SK-N-SH (cell line): ENCODE data around the gene CNFN. TPM values are rescaled to one million over a fixed set of nuclear protein-coding genes. Genes with fewer than 3 reads are reported as not detected.
A peak's percentile ranks its signal among the peaks of the same experiment; 100 is the strongest.
"Not testable (repeated sequence)": the region's sequence is repeated elsewhere in the genome, so short reads cannot be mapped to it uniquely, and the experiment has no call there.

Experiments
- CTCF ChIA-PET: fragments of 300-600, 350-600 bp; formaldehyde crosslinking; extraction: SDS; loops from one replicate; lab custom pipeline; 2021; lab: Yijun Ruan, JAX
- POLR2A ChIA-PET: fragments of 350-600 bp; sonication (Branson Sonifier 250); formaldehyde crosslinking; extraction: SDS; loops from one replicate; lab custom pipeline; 2020; ENCODE audit warnings: antibody characterized with exemption, inconsistent platforms; lab: Yijun Ruan, JAX
- DNase-seq: peaks from one replicate; pipeline ENCODE4 v3.0.0; 2012
- H2AFZ ChIP-seq: fragments of 200-600 bp; sonication (generic); 2 replicates; pipeline ENCODE4 v1.8.1; 2016; ENCODE audit warnings: antibody characterized with exemption, mild to moderate bottlenecking, low read depth
- H3F3A ChIP-seq: fragments of 200-600 bp; sonication (generic); replicated peaks from 2 replicates; pipeline ENCODE3; 2016; ENCODE audit warnings: antibody characterized with exemption, mild to moderate bottlenecking; ENCODE audit not compliant: insufficient read depth
- H3K27ac ChIP-seq, 2 experiments: fragments of 200-500 bp in 1 of 2; fragments of 200-600 bp in 1 of 2; sonication (Bioruptor generic) in 1 of 2; sonication (generic), shearing (Covaris generic) in 1 of 2; 2 replicates each; pipeline versions ENCODE4 v1.5.1 to v1.6.1; 2014 to 2016; ENCODE audit warnings: low read depth in 2 of 2, inconsistent platforms in 1 of 2, low read length in 1 of 2, mild to moderate bottlenecking in 1 of 2, mixed read lengths in 1 of 2
- H3K27me3 ChIP-seq: fragments of 200-600 bp; sonication (generic), shearing (Covaris generic); 2 replicates; pipeline ENCODE4 v1.6.1; 2016; ENCODE audit warnings: mixed run types; ENCODE audit not compliant: insufficient read depth
- H3K36me3 ChIP-seq, 2 experiments: fragments of 200-500 bp in 1 of 2; fragments of 200-600 bp in 1 of 2; sonication (Bioruptor generic) in 1 of 2; sonication (generic) in 1 of 2; replicated peaks in 1 of 2; 2 replicates each; pipeline versions ENCODE3 to v1.5.1; 2014 to 2016; ENCODE audit warnings: low read length in 1 of 2, mild to moderate bottlenecking in 1 of 2; ENCODE audit not compliant: insufficient read depth in 2 of 2, control insufficient read depth in 1 of 2
- H3K4me1 ChIP-seq, 2 experiments: fragments of 200-500 bp in 1 of 2; fragments of 200-600 bp in 1 of 2; sonication (Bioruptor generic) in 1 of 2; sonication (generic), shearing (Covaris generic) in 1 of 2; 2 replicates each; pipeline versions ENCODE4 v1.5.1 to v1.6.1; 2014 to 2016; ENCODE audit warnings: low read depth in 1 of 2, low read length in 1 of 2, mixed run types in 1 of 2; ENCODE audit not compliant: insufficient read depth in 2 of 2, control insufficient read depth in 1 of 2
- H3K4me2 ChIP-seq: fragments of 200-600 bp; sonication (generic), shearing (Covaris generic); 2 replicates; pipeline ENCODE4 v1.6.1; 2017; ENCODE audit warnings: mixed run types
- H3K4me3 ChIP-seq, 2 experiments: fragments of 200-500 bp in 1 of 2; fragments of 200-600 bp in 1 of 2; sonication (Bioruptor generic) in 1 of 2; sonication (generic), shearing (Covaris generic) in 1 of 2; 2 replicates each; pipeline versions ENCODE4 v1.5.1 to v1.8.1; 2014 to 2016; ENCODE audit warnings: low read depth in 2 of 2, inconsistent platforms in 1 of 2, low read length in 1 of 2, mild to moderate bottlenecking in 1 of 2, mixed read lengths in 1 of 2, moderate library complexity in 1 of 2
- H3K79me2 ChIP-seq: fragments of 200-600 bp; sonication (generic); 2 replicates; pipeline ENCODE4 v1.8.1; 2017; ENCODE audit warnings: mild to moderate bottlenecking; ENCODE audit not compliant: insufficient read depth
- H3K9ac ChIP-seq: fragments of 200-600 bp; sonication (generic); 2 replicates; pipeline ENCODE4 v1.6.1; 2017; ENCODE audit warnings: mixed run types
- H3K9me2 ChIP-seq: fragments of 200-600 bp; sonication (generic); 2 replicates; pipeline ENCODE4 v1.6.1; 2017; ENCODE audit warnings: mixed run types
- H3K9me3 ChIP-seq: fragments of 200-600 bp; sonication (generic); 2 replicates; pipeline ENCODE4 v1.6.1; 2017; ENCODE audit warnings: mixed run types, mild to moderate bottlenecking, moderate library complexity
- H4K20me1 ChIP-seq: fragments of 200-600 bp; sonication (generic); 2 replicates; pipeline ENCODE4 v1.6.1; 2017; ENCODE audit warnings: mild to moderate bottlenecking, mixed run types; ENCODE audit not compliant: insufficient read depth
- PBX3 ChIP-seq: IDR thresholded peaks from 2 replicates; pipeline ENCODE4; 2012
- TCF12 ChIP-seq: IDR thresholded peaks from 2 replicates; pipeline ENCODE4 v1.4.0; 2012
- WGBS: methylation state at CpG from one replicate; pipeline ENCODE4 v1.1.6; 2017; ENCODE audit warnings: low lambda C conversion rate; 5-methylcytosine and 5-hydroxymethylcytosine counted together
- polyA plus RNA-seq, 3 experiments: library from polyadenylated mRNA; depleted of rRNA; stranded (reverse); fragments of >200 nt; gene quantifications; 2 replicates each; pipeline ENCODE4 v1.2.3, GENCODE V29; 2012
- small RNA-seq, 7 experiments: library from RNA; depleted of rRNA; stranded (forward); fragments of <200 nt; gene quantifications; one replicate each; pipeline ENCODE3, GENCODE V24; 2012

The CNFN gene
- polyA plus RNA-seq, 1 of the 3 experiments (the other 2 are of a cell fraction), result 4.5 TPM

- H3K4me2 ChIP-seq, H3F3A ChIP-seq, H2AFZ ChIP-seq, POLR2A ChIA-PET, H3K79me2 ChIP-seq, H4K20me1 ChIP-seq, H3K4me1 ChIP-seq, H3K36me3 ChIP-seq, H3K9me3 ChIP-seq, H3K27me3 ChIP-seq, H3K4me3 ChIP-seq, H3K9ac ChIP-seq, H3K9me2 ChIP-seq, DNase-seq, H3K27ac ChIP-seq: not testable (repeated sequence)
- WGBS, result 85% methylated on average over 7 of the region's 7 CpGs
- CTCF ChIA-PET, result interaction anchor here (0.6 kb wide), 1 partner anchor 9 kb away, joined by 3 read pairs; no protein-coding TSS in a partner anchor
- peak; percentile 36 for TF ChIP-seq TCF12
- 0 out of 2 replicates have a peak, but pooled peaks have one; percentile 12 for TF ChIP-seq PBX3
Measured at GRCh38 chr19:42339126-42339860, 50.8 kb downstream of the CNFN start.

Small RNAs within 50 kb of the gene (small RNA-seq; reads per million reads assigned to genes)
- 0 reads per million in 7 experiments for gene MIR8077

Other genes starting within 250 kb of the CNFN start
- gene DEDD2, start 172.6 kb downstream of the CNFN start, polyA plus RNA-seq (2012; rRNA removed), result 30.2 and 31.1 TPM in 2 replicates
- gene ZNF526, start 170.0 kb downstream of the CNFN start, polyA plus RNA-seq (2012; rRNA removed), result 3.5 and 4.0 TPM in 2 replicates
- 42.1 and 47.2 TPM in 2 replicates for gene GSK3A, start 147.7 kb downstream of the CNFN start, polyA plus RNA-seq (2012; rRNA removed)
- gene ERF, start 135.2 kb downstream of the CNFN start, polyA plus RNA-seq (2012; rRNA removed), result 89.6 and 94.5 TPM in 2 replicates
- 8.6 and 16.9 TPM in 2 replicates for gene CIC, start 121.0 kb downstream of the CNFN start, polyA plus RNA-seq (2012; rRNA removed)
- 1.3 TPM in 2 replicates for gene PRR19, start 88.2 kb downstream of the CNFN start, polyA plus RNA-seq (2012; rRNA removed)
- gene PAFAH1B3, start 87.7 kb downstream of the CNFN start, polyA plus RNA-seq (2012; rRNA removed), result 105 and 160 TPM in 2 replicates
- gene TMEM145, start 77.0 kb downstream of the CNFN start, polyA plus RNA-seq (2012; rRNA removed), result 0.37 and 2.0 TPM in 2 replicates
- 12.0 and 19.1 TPM in 2 replicates for gene MEGF8, start 64.7 kb downstream of the CNFN start, polyA plus RNA-seq (2012; rRNA removed)
- gene LIPE, start 37.1 kb upstream of the CNFN start, polyA plus RNA-seq (2012; rRNA removed), result 3.2 and 4.4 TPM in 2 replicates
- not detected in 2 replicates for gene CXCL17, start 52.6 kb upstream of the CNFN start, polyA plus RNA-seq (2012; rRNA removed)
- 0.49 and 0.53 TPM in 2 replicates for gene CEACAM1, start 138.2 kb upstream of the CNFN start, polyA plus RNA-seq (2012; rRNA removed)
- not detected in 2 replicates for gene CEACAM8, start 204.6 kb upstream of the CNFN start, polyA plus RNA-seq (2012; rRNA removed)